NCI-H1105 treated with DMSO at 0.1 percent for 48 hours (cell line): ENCODE data around the gene CKAP5.
A peak's percentile ranks its signal among the peaks of the same experiment; 100 is the strongest.
"Not testable (repeated sequence)": the region's sequence is repeated elsewhere in the genome, so short reads cannot be mapped to it uniquely, and the experiment has no call there.

Experiments used
- DNase-seq: peaks from one replicate; lab custom pipeline; 2025; lab: John Stamatoyannopoulos, UW

Gene CKAP5

DNA sequence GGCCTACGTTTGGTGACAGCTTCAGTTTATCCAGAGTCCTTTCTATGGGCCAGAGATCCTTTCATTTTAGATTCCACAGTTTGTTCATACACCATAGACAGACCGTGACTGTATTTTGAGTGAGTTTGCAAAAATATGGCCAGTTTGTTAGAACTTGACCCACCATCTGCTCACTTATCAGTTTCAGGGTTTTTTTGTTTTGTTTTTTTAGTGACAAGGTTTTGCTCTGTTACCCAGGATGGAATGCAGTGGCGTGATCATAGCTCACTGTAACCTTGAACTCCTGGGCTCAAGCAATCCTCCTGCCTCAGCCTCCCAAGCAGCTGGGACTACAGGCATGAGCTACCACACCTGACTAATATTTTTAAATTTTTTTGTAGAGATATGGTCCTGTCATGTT, 9.1 kb upstream of the CKAP5 start:
- no peak for DNase-seq

- DNase-seq, result no peak
These were observed 4.8 kb upstream of the CKAP5 start for GRCh38 chr11:46850829-46851380.

- no peak for DNase-seq
These were observed 3.6 kb upstream of the CKAP5 start for GRCh38 chr11:46849631-46850030.

- no peak for DNase-seq
These were observed 390 bp upstream of the CKAP5 start for GRCh38 chr11:46846510-46846830.

- DNase-seq, result peak; percentile 46
These were observed 690 bp downstream of the CKAP5 start for GRCh38 chr11:46845440-46845739.

GRCh38 chr11:46840116-46840515, 6.0 kb downstream of the CKAP5 start:
- DNase-seq, result no peak

DNA sequence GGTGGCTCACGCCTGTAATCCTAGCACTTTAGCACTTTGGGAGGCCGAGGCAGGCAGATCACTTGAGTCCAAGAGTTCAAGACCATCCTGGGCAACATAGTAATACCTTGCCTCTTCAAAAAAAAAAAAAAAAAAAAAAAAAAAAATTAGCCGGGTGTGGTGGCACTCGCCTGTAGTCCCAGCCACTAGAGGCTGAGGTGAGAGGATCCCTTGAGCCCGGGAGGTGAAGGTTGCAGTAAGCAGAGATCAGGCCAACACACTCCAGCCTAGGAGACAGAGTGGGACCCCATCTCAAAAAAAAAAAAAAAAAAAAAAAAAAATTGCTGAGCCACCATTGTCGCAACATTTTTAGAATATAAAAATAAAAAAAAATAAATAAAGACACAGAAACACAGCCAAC, 7.6 kb downstream of the CKAP5 start:
- no peak for DNase-seq

- no peak for DNase-seq
These were observed 8.2 kb downstream of the CKAP5 start for GRCh38 chr11:46837860-46838259.

GRCh38 chr11:46836870-46837269, 9.2 kb downstream of the CKAP5 start:
- no peak for DNase-seq

DNA sequence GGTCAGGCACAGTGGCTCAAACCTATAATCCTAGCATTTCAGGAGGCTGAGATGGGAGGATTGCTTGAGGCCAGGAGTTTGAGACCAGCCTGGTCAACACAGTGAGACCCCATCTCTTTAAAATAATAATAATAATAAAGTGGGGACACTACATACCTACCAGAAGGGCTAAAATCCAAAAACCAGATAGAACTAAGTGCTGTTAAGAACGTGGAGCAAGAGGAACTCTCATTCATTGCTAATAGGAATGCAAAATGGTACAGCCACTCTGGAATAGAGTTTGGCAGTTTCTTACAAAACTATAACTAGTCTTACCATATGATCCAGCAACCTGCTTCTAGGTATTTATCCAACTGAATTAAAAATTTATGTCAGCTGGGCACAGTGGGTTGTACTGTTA, 9.6 kb downstream of the CKAP5 start:
- DNase-seq, result no peak

DNA sequence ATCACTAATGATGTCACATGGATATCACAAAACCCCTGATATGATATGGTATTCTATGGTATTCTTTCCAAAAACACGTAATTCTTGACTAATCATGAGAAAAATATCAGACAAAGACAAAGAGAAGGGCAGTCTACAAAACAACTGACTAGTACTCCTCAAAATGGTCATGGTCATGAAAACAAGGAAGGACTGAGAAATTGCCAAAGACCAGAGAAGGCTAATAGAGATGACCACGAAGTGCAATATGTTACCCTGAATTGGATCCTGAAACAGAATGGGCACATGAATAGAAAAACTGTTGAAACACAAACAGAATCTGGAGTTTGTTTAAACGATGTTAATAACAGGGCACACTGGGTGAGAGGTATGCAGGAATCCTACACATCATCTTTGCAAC, 10.2 kb downstream of the CKAP5 start:
- no peak for DNase-seq

GRCh38 chr11:46834821-46835220, 11.3 kb downstream of the CKAP5 start:
- DNase-seq, result no peak

- DNase-seq, result no peak
These were observed 13.4 kb downstream of the CKAP5 start for GRCh38 chr11:46832511-46833214.

GRCh38 chr11:46827995-46828394, 18.1 kb downstream of the CKAP5 start:
- no peak for DNase-seq

DNA sequence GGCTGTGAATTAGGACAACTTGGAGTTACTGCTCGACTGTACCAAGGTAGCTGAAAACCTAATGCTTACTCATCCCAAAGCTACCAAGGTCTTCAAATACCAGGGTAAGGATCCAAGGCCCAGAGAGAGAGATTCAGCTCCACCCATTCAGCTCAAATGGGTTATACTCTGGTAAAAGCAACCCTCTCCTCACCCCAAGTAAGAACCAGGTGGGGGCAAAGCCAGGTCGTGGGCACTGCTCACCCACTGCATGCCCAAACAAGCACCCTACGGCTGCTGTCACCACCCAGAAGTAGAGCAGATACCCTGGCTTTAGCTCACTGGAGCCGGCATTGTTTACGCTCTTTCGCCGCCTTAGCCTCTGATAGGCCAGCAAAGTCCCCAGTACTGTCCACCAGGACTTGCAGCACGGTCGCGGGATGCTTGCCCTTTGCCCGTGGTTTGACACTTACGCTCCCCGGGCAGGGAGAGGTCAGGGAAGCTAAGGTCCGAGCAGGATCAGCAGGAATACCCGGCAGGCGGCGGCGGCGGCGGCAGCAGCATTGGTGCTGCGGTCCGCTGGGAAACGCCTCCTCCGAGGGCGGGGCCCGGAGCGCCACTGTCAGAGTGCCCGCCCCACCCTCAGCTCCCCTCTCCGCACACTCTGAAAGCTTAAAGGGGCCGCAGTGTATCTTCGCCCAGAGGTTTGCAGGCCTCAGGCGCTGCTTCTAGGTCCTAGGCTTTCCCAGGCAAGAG, 19.6 kb downstream of the CKAP5 start:
- peak; percentile 79 for DNase-seq

- DNase-seq, result peak; percentile 12
These were observed 37.2 kb downstream of the CKAP5 start for GRCh38 chr11:46808799-46809431.

DNA sequence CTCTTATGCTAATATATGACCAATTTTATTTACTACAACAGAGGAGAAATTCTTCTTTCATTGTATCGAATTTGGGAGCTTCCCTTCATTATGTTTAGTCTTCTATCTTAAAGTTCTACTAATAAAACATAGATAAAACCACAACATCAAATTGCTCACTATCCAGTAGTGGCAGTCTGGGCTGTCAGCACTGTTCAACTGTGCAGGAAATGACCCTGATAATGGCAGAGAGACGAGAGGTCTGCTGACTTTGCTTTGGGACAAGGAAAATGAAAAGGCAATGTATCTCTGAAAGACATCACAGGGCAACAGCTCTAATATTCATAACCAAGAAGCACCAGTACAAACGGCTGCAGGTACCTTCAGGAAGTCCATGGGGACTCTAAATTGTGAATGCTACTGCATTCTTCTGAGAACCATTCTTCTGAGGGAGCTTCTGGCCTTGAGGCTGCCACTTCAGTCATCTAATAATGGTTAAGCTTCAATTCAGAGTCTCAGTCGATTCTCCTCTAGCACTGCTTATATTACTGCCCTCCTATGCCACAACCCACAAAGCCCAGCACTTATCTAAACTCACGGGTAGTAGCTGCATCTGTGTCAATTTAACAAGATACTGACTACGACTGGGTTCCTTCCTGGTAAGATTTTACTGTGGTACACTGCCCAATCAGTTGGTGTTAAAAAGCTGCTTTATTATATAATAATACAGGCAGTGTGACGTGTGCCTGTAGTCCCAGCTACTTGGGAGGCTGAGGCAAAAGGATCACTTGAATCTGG, 44.2 kb downstream of the CKAP5 start:
- no peak for DNase-seq

DNA sequence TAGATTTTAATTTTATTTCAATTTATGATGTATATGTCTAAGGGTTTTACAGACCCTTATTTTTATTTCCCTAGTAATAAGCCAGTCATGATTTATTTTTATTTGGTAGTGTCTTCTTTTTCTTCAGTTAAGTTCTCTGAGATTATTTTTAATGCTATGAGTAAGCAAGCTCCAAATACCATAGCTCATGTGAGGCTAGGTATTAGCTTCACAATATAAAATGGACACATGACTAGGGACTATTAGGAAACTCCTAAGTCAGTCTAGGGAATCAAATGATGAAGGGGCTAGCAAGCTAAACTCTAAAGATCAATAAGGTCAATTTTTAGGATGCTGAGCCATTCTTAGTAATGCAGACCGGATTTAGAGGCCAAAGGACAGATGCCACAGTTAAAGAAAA, 45.9 kb downstream of the CKAP5 start:
- no peak for DNase-seq

DNA sequence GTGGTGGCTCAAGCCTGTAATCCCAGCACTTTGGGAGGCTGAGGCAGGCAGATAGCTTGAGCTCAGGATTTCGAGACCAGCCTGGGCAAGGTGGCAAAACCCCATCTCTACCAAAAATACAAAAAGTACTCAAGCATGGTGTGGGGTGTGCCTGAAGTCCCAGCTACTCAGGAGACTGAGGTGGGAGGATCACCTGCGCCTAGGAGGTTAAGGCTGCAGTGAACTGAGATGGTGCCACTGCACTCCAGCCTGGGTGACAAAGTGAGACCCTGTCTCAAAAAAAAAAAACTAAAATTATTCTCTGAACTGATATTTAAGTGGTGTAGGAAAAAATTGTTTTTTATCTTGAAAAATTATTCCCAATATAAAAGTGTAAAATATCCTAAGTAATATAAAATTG, 46.4 kb downstream of the CKAP5 start:
- not testable (repeated sequence) for DNase-seq

- no peak for DNase-seq
These were observed 67.7 kb downstream of the CKAP5 start for GRCh38 chr11:46778416-46778815.

DNA sequence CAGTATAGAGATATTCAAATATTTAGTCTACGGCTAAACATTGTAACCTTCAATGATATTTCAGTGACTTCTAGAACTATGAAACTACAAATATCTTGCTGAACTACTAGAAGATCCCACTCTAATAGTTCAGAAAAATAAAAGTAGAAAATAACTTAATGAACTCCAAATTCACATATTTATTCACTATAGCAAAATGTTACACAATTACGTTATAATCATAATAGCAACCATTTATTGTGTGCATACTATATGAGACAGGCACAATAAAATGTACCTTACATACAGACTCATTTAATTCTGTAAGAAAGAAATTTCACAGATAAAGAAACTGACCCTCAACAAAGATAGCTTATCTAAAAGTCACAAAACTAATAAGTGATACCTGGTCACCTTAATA, 69.2 kb downstream of the CKAP5 start:
- no peak for DNase-seq

- no peak for DNase-seq
These were observed 76.4 kb downstream of the CKAP5 start for GRCh38 chr11:46769636-46770221.
